Adrenal gland (tissue), 5 donors: Measurements from ENCODE around the gene LENG9.
"Not testable (repeated sequence)": the region's sequence is repeated elsewhere in the genome, so short reads cannot be mapped to it uniquely, and the experiment has no call there.

Experiments
- CTCF ChIP-seq, 6 experiments: fragments of 450-650 bp in 4 of 6; fragments of 200-600 bp in 2 of 6; sonication (generic) in 1 of 6; IDR thresholded peaks; 1 replicate in 5 of 6; 2 replicates in 1 of 6; pipeline versions ENCODE4 v1.5.1 to v1.8.0; 2016 to 2021; ENCODE audit warnings: antibody characterized with exemption in 6 of 6, mild to moderate bottlenecking in 2 of 6, moderate library complexity in 1 of 6
- POLR2A ChIP-seq, 2 donors: fragments of 450-650 bp; IDR thresholded peaks; one replicate each; pipeline ENCODE4 v1.6.1; 2017; ENCODE audit warnings: antibody characterized with exemption in 2 of 2, mild to moderate bottlenecking in 2 of 2, moderate library complexity in 1 of 2
- donor health status: DM: no; HTN: no; CAD: no.

- not testable (repeated sequence) for TF ChIP-seq CTCF, POLR2A (IDR thresholded peaks at IDR 0.05)
Measured at GRCh38 chr19:54509200-54509940, 45.8 kb upstream of the LENG9 start.
